SK-N-MC (cell line): Measurements from ENCODE around the gene TRIM6.
"Not testable (repeated sequence)": the region's sequence is repeated elsewhere in the genome, so short reads cannot be mapped to it uniquely, and the experiment has no call there.

ENCODE experiments used
- DNase-seq: peaks from one replicate; pipeline ENCODE4 v3.0.0-alpha.2; 2011; ENCODE audit warnings: low read depth, low spot score
- H3K27ac ChIP-seq: fragments of 200-600 bp; sonication (generic); 2 replicates; pipeline ENCODE4 v1.5.1; 2016; ENCODE audit warnings: mixed run types
- H3K36me3 ChIP-seq: fragments of 200-600 bp; sonication (generic); 2 replicates; pipeline ENCODE4 v1.6.1; 2017; ENCODE audit warnings: antibody characterized with exemption, low read length, mixed read lengths; ENCODE audit not compliant: insufficient read depth
- H3K4me3 ChIP-seq: fragments of 200-600 bp; sonication (generic); 2 replicates; pipeline ENCODE4 v1.5.1; 2016
- H3K9ac ChIP-seq: fragments of 200-600 bp; sonication (generic); 2 replicates; pipeline ENCODE4 v1.8.0; 2017; ENCODE audit warnings: mixed run types, mixed read lengths; ENCODE audit not compliant: insufficient read length
- H3K9me3 ChIP-seq: fragments of 200-600 bp; sonication (generic); 2 replicates; pipeline ENCODE4 v1.6.1; 2017; ENCODE audit warnings: low read depth, mild to moderate bottlenecking, antibody characterized with exemption, low read length, moderate library complexity, mixed read lengths
- EZH2 ChIP-seq: fragments of 200-600 bp; sonication (generic); IDR thresholded peaks from one replicate; pipeline ENCODE4 v1.6.1; 2017; ENCODE audit warnings: antibody characterized with exemption
- FOXP2 ChIP-seq: optimal IDR thresholded peaks from 2 replicates; pipeline ENCODE3; 2011; ENCODE audit warnings: mild to moderate bottlenecking, moderate library complexity; ENCODE audit not compliant: insufficient read depth; ENCODE audit errors: extremely low read length, control extremely low read depth
- POLR2AphosphoS5 ChIP-seq: IDR thresholded peaks from 2 replicates; pipeline ENCODE4 v1.6.1; 2012; ENCODE audit warnings: mild to moderate bottlenecking, low read depth, low read length, borderline replicate concordance

Gene TRIM6

DNA sequence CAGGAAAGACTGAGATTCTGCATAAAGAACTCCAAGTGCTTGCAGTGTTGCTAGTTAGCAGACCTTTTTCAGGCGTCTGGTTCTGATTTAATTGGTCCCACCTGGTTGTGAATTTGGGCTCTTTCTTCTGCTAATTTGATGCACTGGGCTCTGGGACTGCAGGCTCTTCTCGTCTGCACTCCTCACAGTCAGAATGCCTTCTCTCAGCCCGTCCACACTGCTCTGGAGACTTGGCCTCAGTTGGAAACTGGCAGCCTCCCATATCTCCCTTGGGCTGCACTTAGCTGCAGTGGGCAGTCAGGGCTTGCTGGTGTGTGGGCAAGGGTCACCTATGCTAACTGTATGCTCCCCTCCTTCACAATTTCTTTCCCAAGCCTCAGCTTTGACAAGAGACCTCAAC lies 1.5 kb downstream of the TRIM6 start:
- no peak overlapping the region for H3K4me3 ChIP-seq
- no peaks in the 10 kb centered on the region for H3K9me3 ChIP-seq
- DNase-seq = no peak
- no peak overlapping the region for H3K9ac ChIP-seq
- H3K36me3 ChIP-seq = no peaks in the 10 kb centered on the region
- no peak overlapping the region for H3K27ac ChIP-seq
- TF ChIP-seq FOXP2 (no peak), EZH2 (no peak), POLR2AphosphoS5 (no peak)

DNA sequence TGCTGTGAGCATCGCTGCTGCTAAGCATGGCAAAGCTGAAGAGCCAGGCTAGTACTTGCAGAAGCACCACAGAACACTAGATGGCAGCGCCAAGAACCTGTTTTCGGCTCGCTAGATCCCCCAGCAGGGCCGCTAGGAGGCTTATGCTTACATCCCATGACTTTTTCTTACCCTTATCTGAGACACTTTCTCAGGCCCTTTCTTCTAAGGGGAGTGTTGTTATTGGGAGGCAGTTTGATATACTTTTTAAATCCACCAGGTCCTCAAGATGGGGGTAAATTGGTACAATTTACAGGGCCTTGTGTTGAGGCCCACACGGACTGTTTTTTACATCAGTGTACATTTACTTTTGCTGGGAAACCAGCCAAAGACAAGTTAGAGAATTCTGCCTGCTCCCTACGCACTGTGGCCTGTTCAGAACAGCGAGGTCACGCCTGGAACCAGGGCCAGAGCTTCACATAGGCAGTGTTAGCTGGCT lies 4.0 kb downstream of the TRIM6 start:
- H3K27ac ChIP-seq = no peak overlapping the region
- no peaks in the 10 kb centered on the region for H3K9me3 ChIP-seq
- no peak for TF ChIP-seq POLR2AphosphoS5
- TF ChIP-seq FOXP2 = no peak
- TF ChIP-seq EZH2 = no peak
- H3K4me3 ChIP-seq = no peak overlapping the region
- DNase-seq = peak; percentile 16
- H3K36me3 ChIP-seq = no peaks in the 10 kb centered on the region
- no peak overlapping the region for H3K9ac ChIP-seq

DNA sequence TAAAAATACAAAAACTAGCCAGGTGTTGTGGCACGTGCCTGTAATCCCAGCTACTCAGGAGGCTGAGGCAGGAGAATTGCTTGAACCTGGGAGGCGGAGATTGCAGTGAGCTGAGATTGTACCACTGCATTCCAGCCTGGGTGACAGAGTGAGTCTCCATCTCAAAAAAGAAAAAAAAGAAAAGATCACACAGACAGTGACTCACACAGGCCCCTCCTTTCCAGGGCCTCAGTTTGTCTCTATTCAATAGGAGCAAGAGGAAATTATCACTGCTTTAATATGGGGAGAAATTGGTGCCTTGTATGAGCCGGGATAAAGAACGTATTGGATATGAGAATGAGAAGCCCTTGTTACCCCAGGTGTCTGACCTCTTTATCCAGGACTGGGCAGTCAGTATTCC lies 6.4 kb downstream of the TRIM6 start:
- not testable (repeated sequence) for H3K27ac ChIP-seq

DNA sequence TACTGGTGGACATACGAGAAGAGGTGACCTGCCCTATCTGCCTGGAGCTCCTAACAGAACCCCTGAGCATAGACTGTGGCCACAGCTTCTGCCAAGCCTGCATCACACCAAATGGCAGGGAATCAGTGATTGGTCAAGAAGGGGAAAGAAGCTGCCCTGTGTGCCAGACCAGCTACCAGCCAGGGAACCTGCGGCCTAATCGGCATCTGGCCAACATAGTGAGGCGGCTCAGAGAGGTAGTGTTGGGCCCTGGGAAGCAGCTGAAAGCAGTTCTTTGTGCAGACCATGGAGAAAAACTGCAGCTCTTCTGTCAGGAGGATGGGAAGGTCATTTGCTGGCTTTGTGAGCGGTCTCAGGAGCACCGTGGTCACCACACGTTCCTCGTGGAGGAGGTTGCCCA lies 6.9 kb downstream of the TRIM6 start:
- Histone ChIP-seq H3K9me3 (no peaks in the 10 kb centered on the region), H3K27ac (no peak overlapping the region), H3K36me3 (no peaks in the 10 kb centered on the region), H3K9ac (no peak overlapping the region), H3K4me3 (no peak overlapping the region)
- DNase-seq = no peak
- TF ChIP-seq FOXP2 = no peak
- TF ChIP-seq POLR2AphosphoS5 = no peak
- no peak for TF ChIP-seq EZH2

More for the DNA sequence above, 6.4 kb downstream of the TRIM6 start:
- H3K9me3 ChIP-seq, H3K36me3 ChIP-seq, H3K4me3 ChIP-seq, H3K9ac ChIP-seq, DNase-seq: not testable (repeated sequence)

DNA sequence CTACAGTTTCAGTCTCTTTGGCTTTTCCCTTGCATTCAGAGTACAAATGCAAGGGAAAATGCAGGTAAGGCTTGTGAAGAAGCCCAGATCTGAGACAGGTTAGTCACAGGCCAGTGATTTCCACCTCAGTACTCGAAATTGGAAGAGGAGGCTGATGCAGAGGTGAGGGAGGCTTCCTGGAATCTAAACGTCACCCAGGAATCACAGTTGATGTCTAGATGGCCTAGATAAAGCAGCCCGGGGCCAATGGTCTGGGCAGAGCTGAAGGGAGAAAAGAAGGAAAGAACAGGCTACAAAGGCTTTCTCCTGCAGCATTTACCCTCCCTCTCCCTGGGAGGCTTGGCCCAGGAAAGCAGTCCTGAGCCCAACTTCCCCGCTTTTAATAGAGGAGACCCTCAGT lies 8.5 kb downstream of the TRIM6 start:
- Histone ChIP-seq H3K27ac (no peak overlapping the region), H3K9ac (no peak overlapping the region), H3K4me3 (no peak overlapping the region), H3K9me3 (no peaks in the 10 kb centered on the region), H3K36me3 (no peaks in the 10 kb centered on the region)
- no peak for DNase-seq
- TF ChIP-seq EZH2 (no peak), POLR2AphosphoS5 (no peak), FOXP2 (no peak)

DNA sequence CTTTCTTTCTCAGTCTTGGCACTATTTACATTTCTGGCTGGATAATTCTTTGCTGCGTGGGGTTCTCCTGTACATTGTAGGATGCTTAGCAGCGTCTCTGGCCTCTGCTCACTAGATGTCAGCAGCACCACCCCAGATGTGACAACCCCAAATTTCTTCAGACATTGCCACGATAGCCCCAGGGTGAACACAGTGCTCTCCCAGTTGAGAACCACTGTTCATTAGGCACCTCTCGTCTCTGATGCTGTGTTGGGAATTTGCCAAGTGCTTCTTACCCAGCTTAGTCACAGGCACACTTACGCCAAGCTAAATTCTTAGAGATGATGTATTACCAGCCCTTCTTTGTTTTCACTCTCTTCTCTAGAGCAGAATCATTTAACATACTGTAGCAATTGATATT lies 9.4 kb downstream of the TRIM6 start:
- Histone ChIP-seq H3K27ac (no peak overlapping the region), H3K4me3 (no peak overlapping the region), H3K9ac (no peak overlapping the region), H3K36me3 (no peaks in the 10 kb centered on the region), H3K9me3 (no peaks in the 10 kb centered on the region)
- TF ChIP-seq EZH2 (no peak), POLR2AphosphoS5 (no peak), FOXP2 (no peak)
- DNase-seq = no peak

DNA sequence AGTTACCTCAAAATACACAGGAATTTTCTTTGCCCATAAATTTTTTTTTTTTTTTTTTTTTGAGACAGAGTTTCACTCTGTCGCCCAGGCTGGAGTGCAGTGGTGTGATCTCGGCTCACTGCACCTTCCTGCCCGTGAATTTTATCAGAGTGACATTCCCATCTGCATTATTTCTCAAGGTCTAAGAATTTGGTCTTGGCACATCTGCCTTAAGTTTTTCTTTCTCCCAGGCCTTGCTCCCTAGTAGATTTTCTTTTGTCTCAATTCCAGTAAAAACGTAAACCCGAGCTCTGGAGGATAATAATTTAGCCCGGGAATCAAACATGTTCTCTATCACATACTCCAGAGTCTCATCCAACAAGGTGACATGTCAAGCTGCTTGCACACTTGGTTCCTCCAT lies 12.4 kb downstream of the TRIM6 start:
- no peak for DNase-seq
- no peak for TF ChIP-seq EZH2
- no peak for TF ChIP-seq POLR2AphosphoS5
- TF ChIP-seq FOXP2 = no peak
- Histone ChIP-seq H3K9me3 (no peaks in the 10 kb centered on the region), H3K9ac (no peak overlapping the region), H3K27ac (no peak overlapping the region), H3K36me3 (no peaks in the 10 kb centered on the region), H3K4me3 (no peak overlapping the region)

DNA sequence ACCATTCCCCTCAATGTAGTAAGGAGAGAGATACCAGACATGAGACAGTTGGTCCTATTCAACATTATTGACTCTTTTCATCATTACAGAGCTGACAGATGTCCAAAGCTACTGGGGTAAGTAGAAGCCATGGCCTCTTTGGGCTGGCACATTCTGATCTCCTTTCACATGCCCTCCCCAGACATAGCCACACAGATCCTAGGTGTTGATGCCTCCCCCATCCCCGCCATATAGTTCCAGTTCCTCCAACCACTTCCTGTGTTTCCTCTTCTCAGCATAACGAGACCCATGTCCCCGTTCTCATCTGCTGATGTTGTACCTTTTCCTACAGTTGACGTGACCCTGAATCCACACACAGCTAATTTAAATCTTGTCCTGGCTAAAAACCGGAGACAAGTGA lies 14.0 kb downstream of the TRIM6 start:
- TF ChIP-seq EZH2 (no peak), POLR2AphosphoS5 (no peak), FOXP2 (no peak)
- Histone ChIP-seq H3K27ac (no peak overlapping the region), H3K36me3 (no peaks in the 10 kb centered on the region)

DNA sequence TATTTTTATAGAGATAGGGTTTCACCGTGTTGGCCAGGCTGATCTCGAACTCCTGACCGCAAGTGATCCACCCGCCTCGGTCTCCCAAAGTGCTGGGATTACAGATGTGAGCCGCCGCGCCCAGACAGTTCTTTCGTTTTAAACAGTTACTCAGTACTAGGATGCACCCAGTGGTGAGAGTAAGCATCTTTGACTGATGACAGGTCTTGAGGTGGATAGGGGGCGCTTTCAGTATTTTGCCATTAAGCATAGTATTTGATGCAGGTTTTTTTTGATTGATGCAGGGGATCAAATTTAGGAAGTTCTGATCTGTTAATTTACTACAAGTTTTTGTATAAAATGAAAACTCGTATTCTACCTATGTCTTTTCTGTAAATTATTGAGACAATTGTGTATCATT lies 15.2 kb downstream of the TRIM6 start:
- Histone ChIP-seq H3K9me3 (no peaks in the 10 kb centered on the region), H3K4me3 (no peak overlapping the region), H3K27ac (no peak overlapping the region), H3K9ac (no peak overlapping the region), H3K36me3 (no peaks in the 10 kb centered on the region)
- TF ChIP-seq POLR2AphosphoS5 (no peak), FOXP2 (no peak), EZH2 (no peak)
- DNase-seq = no peak

More for the DNA sequence above, 14.0 kb downstream of the TRIM6 start:
- Histone ChIP-seq H3K9ac (no peak overlapping the region), H3K4me3 (no peak overlapping the region), H3K9me3 (no peaks in the 10 kb centered on the region)
- DNase-seq = no peak

DNA sequence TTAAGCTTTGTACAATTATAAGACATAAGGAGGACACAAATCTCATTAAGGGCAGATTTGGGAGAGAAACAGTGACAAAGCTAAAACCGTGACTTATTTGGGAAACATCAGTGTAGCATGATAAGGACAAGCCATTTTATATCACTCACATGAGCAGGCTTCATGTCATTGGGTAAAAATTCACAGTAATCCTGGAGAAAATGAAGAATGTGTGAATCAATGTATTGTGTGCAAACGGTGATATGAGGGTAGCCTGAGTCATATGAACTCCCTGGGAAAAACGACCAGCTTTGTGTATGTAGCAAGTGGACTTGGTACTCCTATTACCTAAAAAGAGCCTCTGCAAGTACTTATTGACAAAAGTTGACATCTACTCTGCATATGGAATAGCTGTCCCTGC lies 22.4 kb downstream of the TRIM6 start:
- no peak overlapping the region for H3K4me3 ChIP-seq
- TF ChIP-seq EZH2 = no peak
- TF ChIP-seq FOXP2 = no peak
- TF ChIP-seq POLR2AphosphoS5 = no peak
- no peak overlapping the region for H3K9ac ChIP-seq
- no peaks in the 10 kb centered on the region for H3K9me3 ChIP-seq
- no peaks in the 10 kb centered on the region for H3K36me3 ChIP-seq
- no peak overlapping the region for H3K27ac ChIP-seq
- DNase-seq = no peak
